ENCODE data around the gene GSTO1. TPM values are rescaled to one million over a fixed set of nuclear protein-coding genes. Genes with fewer than 3 reads are reported as not detected.

GSTO1 gene
- total and polyA plus RNA-seq, 2 of the 13 experiments (the other 11 are each of a cell fraction or from before 2014, with no cell fraction given) = 228 to 300 TPM

DNA sequence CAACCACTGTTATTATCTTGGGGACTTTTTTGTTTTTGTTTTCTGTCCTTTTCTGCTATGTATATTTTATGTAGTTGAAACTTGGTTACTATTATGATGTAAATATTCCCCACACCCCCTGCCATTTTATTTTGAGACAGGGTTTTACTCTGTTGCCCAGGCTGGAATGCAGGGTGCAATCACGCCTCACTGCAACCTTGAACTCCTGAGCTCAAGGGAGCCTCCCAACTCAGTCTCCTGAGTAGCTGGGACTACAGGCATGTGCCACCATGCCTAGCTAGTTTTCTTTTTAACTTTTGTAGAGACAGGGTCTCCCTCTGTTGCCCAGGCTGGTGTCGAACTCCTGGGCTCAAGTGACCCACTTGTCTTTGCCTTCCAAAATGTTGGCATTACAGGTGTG is 32.2 kb downstream of the GSTO1 start (continued):
- TF ChIP-seq ZBTB20 (CRISPR knock-in tag; IDR thresholded peaks at IDR 0.05; ENCODE audit: borderline replicate concordance, low read depth) (no peak), ZNF292 (CRISPR knock-in tag; IDR thresholded peaks at IDR 0.05; ENCODE audit: borderline replicate concordance, low read depth) (no peak), ELF3 (CRISPR knock-in tag; IDR thresholded peaks at IDR 0.05) (no peak; the same call in 1 of the 2 replicates), ZNF207 (IDR thresholded peaks at IDR 0.05; ENCODE audit: borderline replicate concordance) (no peak), NFATC3 (CRISPR knock-in tag; IDR thresholded peaks at IDR 0.05) (no peak), NCOA5 (CRISPR knock-in tag; IDR thresholded peaks at IDR 0.05) (no peak), ZNF614 (CRISPR knock-in tag; IDR thresholded peaks at IDR 0.05; ENCODE audit: borderline replicate concordance) (peak; percentile 51; the same call in 1 of the 2 replicates), ZNF737 (CRISPR knock-in tag; IDR thresholded peaks at IDR 0.05; ENCODE audit: borderline replicate concordance) (no peak), SP5 (CRISPR knock-in tag; IDR thresholded peaks at IDR 0.05; ENCODE audit: borderline replicate concordance, low read depth) (0 out of 2 replicates have a peak, but pooled peaks have one; percentile 13), RCOR2 (CRISPR knock-in tag; IDR thresholded peaks at IDR 0.05) (peak; percentile 30; the same call in 1 of the 2 replicates), ETV5 (CRISPR knock-in tag; IDR thresholded peaks at IDR 0.05; ENCODE audit: borderline replicate concordance) (0 out of 2 replicates have a peak, but pooled peaks have one; percentile 12), SP2 (CRISPR knock-in tag; IDR thresholded peaks at IDR 0.05) (no peak)
- TF ChIP-seq, protein P1, sequence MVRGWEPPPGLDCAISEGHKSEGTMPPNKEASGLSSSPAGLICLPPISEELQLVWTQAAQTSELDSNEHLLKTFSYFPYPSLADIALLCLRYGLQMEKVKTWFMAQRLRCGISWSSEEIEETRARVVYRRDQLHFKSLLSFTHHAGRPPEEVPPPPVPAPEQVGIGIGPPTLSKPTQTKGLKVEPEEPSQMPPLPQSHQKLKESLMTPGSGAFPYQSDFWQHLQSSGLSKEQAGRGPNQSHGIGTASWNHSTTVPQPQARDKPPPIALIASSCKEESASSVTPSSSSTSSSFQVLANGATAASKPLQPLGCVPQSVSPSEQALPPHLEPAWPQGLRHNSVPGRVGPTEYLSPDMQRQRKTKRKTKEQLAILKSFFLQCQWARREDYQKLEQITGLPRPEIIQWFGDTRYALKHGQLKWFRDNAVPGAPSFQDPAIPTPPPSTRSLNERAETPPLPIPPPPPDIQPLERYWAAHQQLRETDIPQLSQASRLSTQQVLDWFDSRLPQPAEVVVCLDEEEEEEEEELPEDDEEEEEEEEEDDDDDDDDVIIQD (CRISPR knock-in tag; IDR thresholded peaks at IDR 0.05; ENCODE audit: low read depth) = 0 out of 2 replicates have a peak, but pooled peaks have one; percentile 34
- TF ChIP-seq, protein P2, sequence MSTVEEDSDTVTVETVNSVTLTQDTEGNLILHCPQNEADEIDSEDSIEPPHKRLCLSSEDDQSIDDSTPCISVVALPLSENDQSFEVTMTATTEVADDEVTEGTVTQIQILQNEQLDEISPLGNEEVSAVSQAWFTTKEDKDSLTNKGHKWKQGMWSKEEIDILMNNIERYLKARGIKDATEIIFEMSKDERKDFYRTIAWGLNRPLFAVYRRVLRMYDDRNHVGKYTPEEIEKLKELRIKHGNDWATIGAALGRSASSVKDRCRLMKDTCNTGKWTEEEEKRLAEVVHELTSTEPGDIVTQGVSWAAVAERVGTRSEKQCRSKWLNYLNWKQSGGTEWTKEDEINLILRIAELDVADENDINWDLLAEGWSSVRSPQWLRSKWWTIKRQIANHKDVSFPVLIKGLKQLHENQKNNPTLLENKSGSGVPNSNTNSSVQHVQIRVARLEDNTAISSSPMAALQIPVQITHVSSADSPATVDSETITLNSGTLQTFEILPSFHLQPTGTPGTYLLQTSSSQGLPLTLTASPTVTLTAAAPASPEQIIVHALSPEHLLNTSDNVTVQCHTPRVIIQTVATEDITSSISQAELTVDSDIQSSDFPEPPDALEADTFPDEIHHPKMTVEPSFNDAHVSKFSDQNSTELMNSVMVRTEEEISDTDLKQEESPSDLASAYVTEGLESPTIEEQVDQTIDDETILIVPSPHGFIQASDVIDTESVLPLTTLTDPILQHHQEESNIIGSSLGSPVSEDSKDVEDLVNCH (CRISPR knock-in tag; IDR thresholded peaks at IDR 0.05) = no peak
- TF ChIP-seq, protein P3, sequence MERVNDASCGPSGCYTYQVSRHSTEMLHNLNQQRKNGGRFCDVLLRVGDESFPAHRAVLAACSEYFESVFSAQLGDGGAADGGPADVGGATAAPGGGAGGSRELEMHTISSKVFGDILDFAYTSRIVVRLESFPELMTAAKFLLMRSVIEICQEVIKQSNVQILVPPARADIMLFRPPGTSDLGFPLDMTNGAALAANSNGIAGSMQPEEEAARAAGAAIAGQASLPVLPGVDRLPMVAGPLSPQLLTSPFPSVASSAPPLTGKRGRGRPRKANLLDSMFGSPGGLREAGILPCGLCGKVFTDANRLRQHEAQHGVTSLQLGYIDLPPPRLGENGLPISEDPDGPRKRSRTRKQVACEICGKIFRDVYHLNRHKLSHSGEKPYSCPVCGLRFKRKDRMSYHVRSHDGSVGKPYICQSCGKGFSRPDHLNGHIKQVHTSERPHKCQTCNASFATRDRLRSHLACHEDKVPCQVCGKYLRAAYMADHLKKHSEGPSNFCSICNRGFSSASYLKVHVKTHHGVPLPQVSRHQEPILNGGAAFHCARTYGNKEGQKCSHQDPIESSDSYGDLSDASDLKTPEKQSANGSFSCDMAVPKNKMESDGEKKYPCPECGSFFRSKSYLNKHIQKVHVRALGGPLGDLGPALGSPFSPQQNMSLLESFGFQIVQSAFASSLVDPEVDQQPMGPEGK (CRISPR knock-in tag; IDR thresholded peaks at IDR 0.05) = no peak
- TF ChIP-seq, protein P4, sequence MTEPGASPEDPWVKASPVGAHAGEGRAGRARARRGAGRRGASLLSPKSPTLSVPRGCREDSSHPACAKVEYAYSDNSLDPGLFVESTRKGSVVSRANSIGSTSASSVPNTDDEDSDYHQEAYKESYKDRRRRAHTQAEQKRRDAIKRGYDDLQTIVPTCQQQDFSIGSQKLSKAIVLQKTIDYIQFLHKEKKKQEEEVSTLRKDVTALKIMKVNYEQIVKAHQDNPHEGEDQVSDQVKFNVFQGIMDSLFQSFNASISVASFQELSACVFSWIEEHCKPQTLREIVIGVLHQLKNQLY (CRISPR knock-in tag; IDR thresholded peaks at IDR 0.05) = no peak
- TF ChIP-seq, protein P5, sequence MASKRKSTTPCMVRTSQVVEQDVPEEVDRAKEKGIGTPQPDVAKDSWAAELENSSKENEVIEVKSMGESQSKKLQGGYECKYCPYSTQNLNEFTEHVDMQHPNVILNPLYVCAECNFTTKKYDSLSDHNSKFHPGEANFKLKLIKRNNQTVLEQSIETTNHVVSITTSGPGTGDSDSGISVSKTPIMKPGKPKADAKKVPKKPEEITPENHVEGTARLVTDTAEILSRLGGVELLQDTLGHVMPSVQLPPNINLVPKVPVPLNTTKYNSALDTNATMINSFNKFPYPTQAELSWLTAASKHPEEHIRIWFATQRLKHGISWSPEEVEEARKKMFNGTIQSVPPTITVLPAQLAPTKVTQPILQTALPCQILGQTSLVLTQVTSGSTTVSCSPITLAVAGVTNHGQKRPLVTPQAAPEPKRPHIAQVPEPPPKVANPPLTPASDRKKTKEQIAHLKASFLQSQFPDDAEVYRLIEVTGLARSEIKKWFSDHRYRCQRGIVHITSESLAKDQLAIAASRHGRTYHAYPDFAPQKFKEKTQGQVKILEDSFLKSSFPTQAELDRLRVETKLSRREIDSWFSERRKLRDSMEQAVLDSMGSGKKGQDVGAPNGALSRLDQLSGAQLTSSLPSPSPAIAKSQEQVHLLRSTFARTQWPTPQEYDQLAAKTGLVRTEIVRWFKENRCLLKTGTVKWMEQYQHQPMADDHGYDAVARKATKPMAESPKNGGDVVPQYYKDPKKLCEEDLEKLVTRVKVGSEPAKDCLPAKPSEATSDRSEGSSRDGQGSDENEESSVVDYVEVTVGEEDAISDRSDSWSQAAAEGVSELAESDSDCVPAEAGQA (IDR thresholded peaks at IDR 0.05; ENCODE audit: low read depth) = no peak
- TF ChIP-seq, protein P5 (CRISPR knock-in tag; IDR thresholded peaks at IDR 0.05; ENCODE audit: borderline replicate concordance) = no peak

Measured in HepG2 (cell line).